ENCODE data around the gene ANKRD44. TPM values are rescaled to one million over a fixed set of nuclear protein-coding genes. Genes with fewer than 3 reads are reported as not detected.
A peak's percentile ranks its signal among the peaks of the same experiment; 100 is the strongest.

Gene ANKRD44
- total RNA-seq, 1 experiment from 2014 or later: 7.8 TPM

GRCh38 chr2:197080578-197081216 is 229.9 kb downstream of the ANKRD44 start:
- no peak overlapping the region for H3K27ac ChIP-seq (ENCODE audit: low read length)
- peak; percentile 62 for ATAC-seq
- TF ChIP-seq POLR2AphosphoS5 (IDR thresholded peaks at IDR 0.05; ENCODE audit: low read depth, low read length): no peak
- no peak for TF ChIP-seq REST (IDR thresholded peaks at IDR 0.05; ENCODE audit: insufficient read depth in 1 of 2, low read depth in 2 of 2, low read length in 1 of 2)
- TF ChIP-seq CTCF (IDR thresholded peaks at IDR 0.05): no peak
- TF ChIP-seq SIN3A (IDR thresholded peaks at IDR 0.05; ENCODE audit: borderline replicate concordance, insufficient read depth, low read depth, low read length): no peak
- TF ChIP-seq TCF7L2 (IDR thresholded peaks at IDR 0.05; ENCODE audit: low read depth, low read length): no peak
- BruUV-seq (replicated peaks): no TSS peak
- no peak for DNase-seq (ENCODE audit: low read depth, low spot score)
- intact Hi-C loops (cut with micrococcal nuclease; ENCODE audit: unreplicated experiment) (no loop called here), in situ Hi-C loops (cut with HindIII; ENCODE audit: low pct_unique_long_range_greater_than_20kb, low sequenced_read_pairs) (no loop called here)
- CTCF ChIA-PET: no interaction called here
- no peak overlapping the region for H3K4me3 ChIP-seq (ENCODE audit: low read depth in 2 of 2, low read length in 2 of 2)
- POLR2A ChIA-PET: no interaction called here
- H3K9me3 ChIP-seq (ENCODE audit: control insufficient read depth, insufficient read depth, low read depth, low read length): no peaks in the 10 kb centered on the region
- H3K4me1 ChIP-seq (ENCODE audit: control insufficient read depth, insufficient read depth, low read length): no peaks in the 10 kb centered on the region
- H3K36me3 ChIP-seq (ENCODE audit: control insufficient read depth, insufficient read depth, low read length): no peaks in the 10 kb centered on the region
- no peaks in the 10 kb centered on the region for H3K27me3 ChIP-seq (ENCODE audit: control insufficient read depth, insufficient read depth, low read length)

- no TSS peak for BruUV-seq (replicated peaks)
- no peaks in the 10 kb centered on the region for H3K27me3 ChIP-seq (ENCODE audit: control insufficient read depth, insufficient read depth, low read length)
- no peak for ATAC-seq
- POLR2A ChIA-PET: no interaction called here
- intact Hi-C loops (cut with micrococcal nuclease; ENCODE audit: unreplicated experiment) (no loop called here), in situ Hi-C loops (cut with HindIII; ENCODE audit: low pct_unique_long_range_greater_than_20kb, low sequenced_read_pairs) (no loop called here)
- H3K36me3 ChIP-seq (ENCODE audit: control insufficient read depth, insufficient read depth, low read length): no peaks in the 10 kb centered on the region
- no peak for TF ChIP-seq POLR2AphosphoS5 (IDR thresholded peaks at IDR 0.05; ENCODE audit: low read depth, low read length)
- no peak for TF ChIP-seq TCF7L2 (IDR thresholded peaks at IDR 0.05; ENCODE audit: low read depth, low read length)
- no peak for TF ChIP-seq CTCF (IDR thresholded peaks at IDR 0.05)
- no peak for TF ChIP-seq SIN3A (IDR thresholded peaks at IDR 0.05; ENCODE audit: borderline replicate concordance, insufficient read depth, low read depth, low read length)
- TF ChIP-seq REST (IDR thresholded peaks at IDR 0.05; ENCODE audit: insufficient read depth in 1 of 2, low read depth in 2 of 2, low read length in 1 of 2): no peak
- CTCF ChIA-PET: no interaction called here
- no peak overlapping the region for H3K27ac ChIP-seq (ENCODE audit: low read length)
- H3K4me1 ChIP-seq (ENCODE audit: control insufficient read depth, insufficient read depth, low read length): no peaks in the 10 kb centered on the region
- no peak overlapping the region for H3K4me3 ChIP-seq (ENCODE audit: low read depth in 2 of 2, low read length in 2 of 2)
- H3K9me3 ChIP-seq (ENCODE audit: control insufficient read depth, insufficient read depth, low read depth, low read length): no peaks in the 10 kb centered on the region
- DNase-seq (ENCODE audit: low read depth, low spot score): no peak
These were observed 230.6 kb downstream of the ANKRD44 start for GRCh38 chr2:197079832-197080555.
